GM23338 (cell line): ENCODE measurements around the gene DAPK3.
A peak's percentile ranks its signal among the peaks of the same experiment; 100 is the strongest.

Experiments
- CREB1 ChIP-seq: fragments of 250-450 bp; sonication (Bioruptor Pico); IDR thresholded peaks from 2 replicates; pipeline ENCODE4 v1.5.0; 2020; ENCODE audit warnings: low read depth, mild to moderate bottlenecking, moderate library complexity
- CTCF ChIP-seq, 2 experiments: fragments of 200-600 bp in 1 of 2; sonication (generic) in 1 of 2; conservative IDR thresholded peaks; 2 replicates each; pipeline versions ENCODE4 v1.5.1 to v1.6.1; 2016 to 2017; ENCODE audit warnings: antibody characterized with exemption in 2 of 2, low read depth in 2 of 2, mild to moderate bottlenecking in 2 of 2, moderate library complexity in 1 of 2
- ETS1 ChIP-seq: IDR thresholded peaks from 2 replicates; pipeline ENCODE4 v1.6.1; 2016; ENCODE audit warnings: antibody characterized with exemption
- EZH2 ChIP-seq: fragments of 200-600 bp; sonication (generic); IDR thresholded peaks from one replicate; pipeline ENCODE4 v1.8.0; 2017; ENCODE audit warnings: antibody characterized with exemption, mild to moderate bottlenecking, low read depth; ENCODE audit not compliant: unreplicated experiment
- EZH2phosphoT487 ChIP-seq: fragments of 200-600 bp; sonication (generic); IDR thresholded peaks from one replicate; pipeline ENCODE4 v1.8.1; 2018; ENCODE audit warnings: antibody characterized with exemption; ENCODE audit not compliant: unreplicated experiment
- JUNB ChIP-seq: IDR thresholded peaks from one replicate; pipeline ENCODE4 v1.6.1; 2016; ENCODE audit warnings: antibody characterized with exemption; ENCODE audit not compliant: unreplicated experiment
- NANOG ChIP-seq: IDR thresholded peaks from 2 replicates; pipeline ENCODE4 v1.6.1; 2016; ENCODE audit warnings: antibody characterized with exemption, borderline replicate concordance
- POLR2AphosphoS5 ChIP-seq: IDR thresholded peaks from 2 replicates; pipeline ENCODE4 v1.6.1; 2016; ENCODE audit warnings: antibody characterized with exemption, low read depth
- REST ChIP-seq: IDR thresholded peaks from one replicate; pipeline ENCODE4 v1.6.1; 2018; ENCODE audit warnings: antibody characterized with exemption; ENCODE audit not compliant: unreplicated experiment
- STAT1 ChIP-seq: IDR thresholded peaks from one replicate; pipeline ENCODE4 v1.6.1; 2016; ENCODE audit warnings: antibody characterized with exemption; ENCODE audit not compliant: unreplicated experiment
- ZNF331 ChIP-seq: fragments of 250-450 bp; sonication (Bioruptor Pico); IDR thresholded peaks from 2 replicates; pipeline ENCODE4 v1.5.0; 2020; ENCODE audit warnings: low read depth, mild to moderate bottlenecking, moderate library complexity

GRCh38 chr19:3979674-3980352 lies 8.9 kb upstream of the DAPK3 start:
- TF ChIP-seq POLR2AphosphoS5 (peak; percentile 58), ETS1 (no peak), CTCF (conservative IDR thresholded peaks at IDR 0.05; ENCODE audit: low read depth in 2 of 2) (no peak), EZH2phosphoT487 (no peak), EZH2 (no peak), NANOG (no peak), CREB1 (CRISPR knock-in tag) (no peak), ZNF331 (CRISPR knock-in tag) (no peak), REST (no peak), JUNB (no peak), STAT1 (no peak)
